Astrocyte (in vitro differentiated cells and primary cell): Measurements from ENCODE around the gene GPRC5D.

Experiments used
- EZH2 ChIP-seq: IDR thresholded peaks from 2 replicates; pipeline ENCODE4 v1.6.1; 2012; ENCODE audit warnings: mild to moderate bottlenecking, low read length, inconsistent platforms; ENCODE audit not compliant: insufficient read depth
- TF ChIP-seq, protein P1 (sequence below): IDR thresholded peaks from 2 replicates; pipeline ENCODE4 v1.5.1; 2011; ENCODE audit warnings: low read depth, mild to moderate bottlenecking, inconsistent platforms, low read length, moderate library complexity; ENCODE audit not compliant: insufficient read depth

DNA sequence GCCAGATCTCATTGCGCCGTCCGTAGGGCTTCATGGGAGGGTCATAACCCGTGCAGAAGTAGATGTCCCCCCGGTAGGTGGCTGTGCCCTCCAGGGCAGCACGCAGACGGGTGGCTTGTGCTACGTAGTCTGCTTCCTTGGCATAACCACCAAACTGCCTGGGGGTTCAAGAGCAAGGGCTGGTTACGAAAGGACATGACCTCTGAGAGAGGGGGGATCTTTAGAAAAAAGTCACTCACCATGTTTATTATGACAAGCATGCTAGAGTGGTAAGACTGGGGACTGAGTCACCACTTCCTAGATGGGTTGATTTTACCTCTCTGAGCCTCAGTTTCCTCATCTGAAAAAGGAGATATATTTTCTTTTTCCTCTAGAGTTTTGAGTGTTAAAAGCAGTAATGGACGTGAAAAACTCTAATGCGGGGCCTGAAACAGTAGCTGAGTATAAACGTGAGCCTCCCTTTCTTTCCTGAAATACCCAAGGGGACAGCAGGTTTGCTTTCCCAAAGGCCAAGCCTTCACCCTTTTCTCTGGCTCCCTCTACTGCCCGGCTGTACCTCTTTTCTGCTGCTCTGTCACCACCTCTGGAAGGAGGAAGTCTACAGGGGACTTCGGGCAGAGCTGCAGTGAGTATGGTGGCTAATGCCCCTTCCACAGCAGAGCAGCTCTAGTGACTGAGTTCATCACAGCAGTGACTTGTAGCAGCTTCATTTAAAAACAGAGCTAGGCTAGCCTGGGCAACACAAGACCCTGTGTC lies 23.5 kb upstream of the GPRC5D start:
- TF ChIP-seq, protein P1, sequence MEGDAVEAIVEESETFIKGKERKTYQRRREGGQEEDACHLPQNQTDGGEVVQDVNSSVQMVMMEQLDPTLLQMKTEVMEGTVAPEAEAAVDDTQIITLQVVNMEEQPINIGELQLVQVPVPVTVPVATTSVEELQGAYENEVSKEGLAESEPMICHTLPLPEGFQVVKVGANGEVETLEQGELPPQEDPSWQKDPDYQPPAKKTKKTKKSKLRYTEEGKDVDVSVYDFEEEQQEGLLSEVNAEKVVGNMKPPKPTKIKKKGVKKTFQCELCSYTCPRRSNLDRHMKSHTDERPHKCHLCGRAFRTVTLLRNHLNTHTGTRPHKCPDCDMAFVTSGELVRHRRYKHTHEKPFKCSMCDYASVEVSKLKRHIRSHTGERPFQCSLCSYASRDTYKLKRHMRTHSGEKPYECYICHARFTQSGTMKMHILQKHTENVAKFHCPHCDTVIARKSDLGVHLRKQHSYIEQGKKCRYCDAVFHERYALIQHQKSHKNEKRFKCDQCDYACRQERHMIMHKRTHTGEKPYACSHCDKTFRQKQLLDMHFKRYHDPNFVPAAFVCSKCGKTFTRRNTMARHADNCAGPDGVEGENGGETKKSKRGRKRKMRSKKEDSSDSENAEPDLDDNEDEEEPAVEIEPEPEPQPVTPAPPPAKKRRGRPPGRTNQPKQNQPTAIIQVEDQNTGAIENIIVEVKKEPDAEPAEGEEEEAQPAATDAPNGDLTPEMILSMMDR = peak; percentile 44
- TF ChIP-seq EZH2 = no peak
